C4-2B (cell line): Measurements from ENCODE around the gene BAHCC1.

Source experiments
- CTCF ChIP-seq: fragments of 450-650 bp; conservative IDR thresholded peaks from 2 replicates; pipeline ENCODE4 v1.5.1; 2017; ENCODE audit warnings: mild to moderate bottlenecking
- ZFX ChIP-seq: fragments of 450-650 bp; IDR thresholded peaks from 2 replicates; pipeline ENCODE4 v1.6.1; 2017

GRCh38 chr17:81469266-81469665 lies 74.0 kb downstream of the BAHCC1 start:
- TF ChIP-seq CTCF: no peak
- TF ChIP-seq ZFX: no peak
